ENCODE results near the gene IQCE. TPM values are rescaled to one million over a fixed set of nuclear protein-coding genes. Genes with fewer than 3 reads are reported as not detected.

IQCE gene
- total RNA-seq, 1 experiment from 2014 or later, result 16.7 TPM

DNA sequence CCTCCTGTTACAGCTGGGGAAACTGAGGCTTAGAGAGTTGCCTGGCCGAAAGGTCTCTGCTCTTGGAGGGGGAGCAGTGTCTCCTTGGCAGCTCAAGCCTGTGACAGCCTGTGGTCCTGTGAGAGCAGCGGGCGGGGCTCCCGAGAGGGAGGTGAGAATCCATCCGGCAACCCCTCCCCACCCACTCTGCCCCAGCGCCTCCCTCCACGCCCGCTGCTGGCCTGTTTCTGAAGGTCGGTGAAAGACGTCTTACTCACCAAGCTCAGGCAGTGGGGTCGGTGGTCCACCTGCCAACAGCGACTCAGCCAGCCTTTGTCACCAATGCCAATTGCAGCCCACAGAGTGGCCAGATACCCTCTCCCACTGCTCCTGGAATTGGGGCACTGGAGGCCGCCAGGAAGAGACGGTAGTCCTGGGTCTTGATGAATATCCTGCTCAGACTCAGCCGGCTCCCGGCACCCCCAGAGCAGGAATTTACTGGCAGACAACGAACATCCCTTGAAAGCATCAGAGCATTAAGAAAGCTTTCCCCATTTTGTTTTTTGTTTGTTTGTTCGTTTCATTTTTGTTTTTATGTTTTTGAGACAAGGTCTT lies 65.6 kb downstream of the IQCE start:
- Mint-ChIP-seq H3K4me1 (ENCODE audit: insufficient read depth, unreplicated experiment) (peaks cover 7% of the 10 kb centered on the region), H3K36me3 (ENCODE audit: insufficient read depth, unreplicated experiment) (no peaks in the 10 kb centered on the region), H3K9me3 (ENCODE audit: unreplicated experiment) (no peaks in the 10 kb centered on the region), H3K27me3 (ENCODE audit: insufficient read depth, unreplicated experiment) (no peaks in the 10 kb centered on the region), H3K4me3 (ENCODE audit: unreplicated experiment) (no peak overlapping the region), H3K27ac (ENCODE audit: low read depth, unreplicated experiment) (no peak overlapping the region)
- BruUV-seq (replicated peaks), result no TSS peak
- POLR2A ChIA-PET, result interaction anchor here (0.7 to 2.1 kb wide), 2 partner anchors 134 to 932 kb away, joined by 3 to 4 read pairs; no protein-coding TSS in a partner anchor
- intact Hi-C loops (cut with micrococcal nuclease), result no loop called here
- CTCF ChIA-PET, result interaction anchor here (0.6 kb wide), 1 partner anchor 155 kb away, joined by 3 read pairs; no protein-coding TSS in a partner anchor
- no peak for DNase-seq (ENCODE audit: unreplicated experiment)
- TF ChIP-seq, protein P1, sequence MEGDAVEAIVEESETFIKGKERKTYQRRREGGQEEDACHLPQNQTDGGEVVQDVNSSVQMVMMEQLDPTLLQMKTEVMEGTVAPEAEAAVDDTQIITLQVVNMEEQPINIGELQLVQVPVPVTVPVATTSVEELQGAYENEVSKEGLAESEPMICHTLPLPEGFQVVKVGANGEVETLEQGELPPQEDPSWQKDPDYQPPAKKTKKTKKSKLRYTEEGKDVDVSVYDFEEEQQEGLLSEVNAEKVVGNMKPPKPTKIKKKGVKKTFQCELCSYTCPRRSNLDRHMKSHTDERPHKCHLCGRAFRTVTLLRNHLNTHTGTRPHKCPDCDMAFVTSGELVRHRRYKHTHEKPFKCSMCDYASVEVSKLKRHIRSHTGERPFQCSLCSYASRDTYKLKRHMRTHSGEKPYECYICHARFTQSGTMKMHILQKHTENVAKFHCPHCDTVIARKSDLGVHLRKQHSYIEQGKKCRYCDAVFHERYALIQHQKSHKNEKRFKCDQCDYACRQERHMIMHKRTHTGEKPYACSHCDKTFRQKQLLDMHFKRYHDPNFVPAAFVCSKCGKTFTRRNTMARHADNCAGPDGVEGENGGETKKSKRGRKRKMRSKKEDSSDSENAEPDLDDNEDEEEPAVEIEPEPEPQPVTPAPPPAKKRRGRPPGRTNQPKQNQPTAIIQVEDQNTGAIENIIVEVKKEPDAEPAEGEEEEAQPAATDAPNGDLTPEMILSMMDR (IDR thresholded peaks at IDR 0.05; ENCODE audit: unreplicated experiment), result no peak

GRCh38 chr7:2626498-2627117 lies 67.8 kb downstream of the IQCE start:
- Mint-ChIP-seq H3K4me3 (ENCODE audit: unreplicated experiment) (no peak overlapping the region), H3K27ac (ENCODE audit: low read depth, unreplicated experiment) (no peak overlapping the region), H3K27me3 (ENCODE audit: insufficient read depth, unreplicated experiment) (no peaks in the 10 kb centered on the region), H3K36me3 (ENCODE audit: insufficient read depth, unreplicated experiment) (no peaks in the 10 kb centered on the region), H3K9me3 (ENCODE audit: unreplicated experiment) (no peaks in the 10 kb centered on the region), H3K4me1 (ENCODE audit: insufficient read depth, unreplicated experiment) (peaks cover 12% of the 10 kb centered on the region)
- CTCF ChIA-PET, result interaction anchor here (0.5 to 0.6 kb wide), 2 partner anchors 78 to 466 kb away, joined by 3 to 4 read pairs; no protein-coding TSS in a partner anchor
- no peak for DNase-seq (ENCODE audit: unreplicated experiment)
- intact Hi-C loops (cut with micrococcal nuclease), result no loop called here
- TF ChIP-seq, protein P1 (IDR thresholded peaks at IDR 0.05; ENCODE audit: unreplicated experiment), result no peak
- POLR2A ChIA-PET, result no interaction called here
- BruUV-seq (replicated peaks), result no TSS peak

DNA sequence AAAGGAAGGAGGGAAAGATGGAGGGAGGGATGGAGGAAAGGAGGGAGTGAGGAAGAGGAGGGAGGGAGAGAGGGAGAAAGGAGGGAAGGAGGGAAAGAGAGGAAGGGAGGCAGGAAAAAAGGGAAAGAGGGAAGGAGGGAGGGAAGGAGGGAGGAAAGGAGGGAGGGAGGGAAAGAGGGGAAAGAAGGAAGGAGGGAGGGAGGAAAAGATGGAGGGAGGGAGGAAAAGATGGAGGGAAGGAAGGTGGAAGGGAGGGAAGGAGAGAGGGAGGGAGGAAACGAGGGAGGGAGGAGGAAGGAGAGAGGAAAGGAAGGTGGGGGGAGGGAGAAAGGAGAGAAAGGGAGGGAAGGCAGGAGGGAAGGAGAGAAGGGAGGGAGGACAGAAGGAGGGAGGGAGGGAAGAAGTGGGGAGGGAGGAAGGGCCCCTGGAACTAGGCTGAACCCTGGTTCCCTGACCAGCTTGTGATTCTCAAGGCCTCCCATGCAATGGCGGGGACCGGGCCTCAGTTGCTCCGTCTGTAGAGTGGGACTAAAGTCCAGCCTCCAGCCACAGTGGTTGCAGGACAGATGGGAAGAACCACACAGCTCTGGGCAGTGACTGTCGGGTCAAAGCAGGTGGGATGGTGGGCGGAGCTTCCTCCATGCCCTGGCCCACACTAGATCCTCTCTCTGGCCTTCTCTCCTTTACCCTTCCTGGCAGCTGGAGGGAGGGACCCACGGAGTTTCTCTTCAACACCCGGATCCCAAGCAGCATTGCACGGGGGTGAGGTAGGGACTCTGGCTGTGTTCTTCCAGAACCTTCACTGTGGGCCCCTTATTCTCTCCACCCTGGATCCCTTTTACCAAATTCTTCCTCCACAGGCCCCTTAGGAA lies 68.7 kb downstream of the IQCE start:
- ChIA-PET POLR2A (no interaction called here), CTCF (interaction anchor here (0.5 to 1.1 kb wide), 4 partner anchors 54 to 465 kb away, joined by 3 to 4 read pairs (median 3); no protein-coding TSS in a partner anchor)
- no peaks in the 10 kb centered on the region for H3K9me3 Mint-ChIP-seq (ENCODE audit: unreplicated experiment)
- no peaks in the 10 kb centered on the region for H3K27me3 Mint-ChIP-seq (ENCODE audit: insufficient read depth, unreplicated experiment)
- H3K36me3 Mint-ChIP-seq (ENCODE audit: insufficient read depth, unreplicated experiment), result no peaks in the 10 kb centered on the region
- H3K4me3 Mint-ChIP-seq (ENCODE audit: unreplicated experiment), result no peak overlapping the region
- peaks cover 12% of the 10 kb centered on the region for H3K4me1 Mint-ChIP-seq (ENCODE audit: insufficient read depth, unreplicated experiment)
- intact Hi-C loops (cut with micrococcal nuclease), result no loop called here
- BruUV-seq (replicated peaks), result no TSS peak
- no peak for DNase-seq (ENCODE audit: unreplicated experiment)
- no peak overlapping the region for H3K27ac Mint-ChIP-seq (ENCODE audit: low read depth, unreplicated experiment)
- TF ChIP-seq, protein P1 (IDR thresholded peaks at IDR 0.05; ENCODE audit: unreplicated experiment), result no peak

DNA sequence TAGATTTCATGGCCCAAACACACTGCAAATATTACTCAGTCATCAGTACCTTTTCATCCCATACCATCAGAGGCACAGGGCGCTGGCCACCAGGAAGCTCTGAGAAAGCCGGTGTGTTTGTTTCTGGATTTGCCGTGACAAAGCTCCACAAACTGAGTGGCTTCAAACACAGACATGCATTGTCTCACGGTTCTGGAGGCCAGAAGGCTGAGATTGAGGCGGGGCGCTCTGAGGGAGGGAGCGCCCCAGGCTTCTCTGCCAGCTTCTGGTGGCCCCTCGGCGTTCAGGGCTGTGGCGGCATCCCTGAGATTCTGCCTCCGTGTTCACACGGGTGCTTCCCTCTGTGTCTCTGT lies 69.3 kb downstream of the IQCE start:
- H3K4me3 Mint-ChIP-seq (ENCODE audit: unreplicated experiment), result no peak overlapping the region
- CTCF ChIA-PET, result interaction anchor here (0.6 to 1.1 kb wide), 2 partner anchors 53 to 57 kb away, joined by 3 read pairs; no protein-coding TSS in a partner anchor
- no peaks in the 10 kb centered on the region for H3K36me3 Mint-ChIP-seq (ENCODE audit: insufficient read depth, unreplicated experiment)
- H3K4me1 Mint-ChIP-seq (ENCODE audit: insufficient read depth, unreplicated experiment), result peaks cover 12% of the 10 kb centered on the region
- no peak overlapping the region for H3K27ac Mint-ChIP-seq (ENCODE audit: low read depth, unreplicated experiment)
- intact Hi-C loops (cut with micrococcal nuclease), result no loop called here
- no peaks in the 10 kb centered on the region for H3K9me3 Mint-ChIP-seq (ENCODE audit: unreplicated experiment)
- no peaks in the 10 kb centered on the region for H3K27me3 Mint-ChIP-seq (ENCODE audit: insufficient read depth, unreplicated experiment)
- no peak for DNase-seq (ENCODE audit: unreplicated experiment)
- BruUV-seq (replicated peaks), result no TSS peak
- POLR2A ChIA-PET, result no interaction called here
- TF ChIP-seq, protein P1 (IDR thresholded peaks at IDR 0.05; ENCODE audit: unreplicated experiment), result no peak
